NCI-H524 treated with DMSO at 0.1 percent for 48 hours (cell line): ENCODE measurements around the gene RAB43.
"Not testable (repeated sequence)": the region's sequence is repeated elsewhere in the genome, so short reads cannot be mapped to it uniquely, and the experiment has no call there.

ENCODE experiments used
- DNase-seq: peaks from one replicate; lab custom pipeline; 2025; lab: John Stamatoyannopoulos, UW

Gene RAB43

DNA sequence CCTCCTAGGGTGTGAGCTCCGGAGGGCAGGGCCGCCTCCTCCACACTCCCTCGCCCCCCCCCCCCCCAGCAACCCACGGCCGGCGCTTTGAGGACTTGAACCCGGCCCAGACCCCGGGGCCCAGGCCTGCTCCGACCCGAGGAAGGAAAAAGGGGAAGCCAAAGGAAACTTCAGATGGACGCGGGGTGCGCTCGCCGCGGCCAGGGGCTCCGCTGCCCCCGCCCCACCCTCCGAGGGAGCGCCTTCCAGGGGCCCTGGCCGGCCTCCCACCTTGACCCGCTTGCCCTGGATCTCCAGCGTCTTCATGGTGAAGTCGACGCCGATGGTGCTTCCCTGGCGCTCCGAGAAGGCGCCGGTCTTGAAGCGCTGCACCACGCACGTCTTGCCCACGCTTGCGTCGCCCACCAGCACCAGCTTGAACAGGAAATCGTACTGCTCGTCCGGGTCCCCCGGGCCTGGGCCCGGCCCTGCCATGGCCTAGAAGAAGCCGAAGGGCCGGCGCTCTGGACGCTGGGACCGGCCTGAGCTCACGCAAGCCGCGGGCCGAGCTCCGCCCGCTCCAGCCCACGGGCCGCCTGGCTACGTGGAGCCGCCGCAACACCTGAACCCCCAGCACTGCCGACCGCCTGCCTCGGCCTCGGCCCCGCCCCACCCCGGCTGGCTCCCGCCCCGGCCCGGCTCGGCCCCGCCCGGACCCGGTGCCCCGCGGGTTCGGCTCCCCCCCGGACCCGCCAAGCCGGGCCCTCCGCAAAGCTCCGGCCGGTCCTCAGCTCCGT lies 400 bp downstream of the RAB43 start:
- no peak for DNase-seq

DNA sequence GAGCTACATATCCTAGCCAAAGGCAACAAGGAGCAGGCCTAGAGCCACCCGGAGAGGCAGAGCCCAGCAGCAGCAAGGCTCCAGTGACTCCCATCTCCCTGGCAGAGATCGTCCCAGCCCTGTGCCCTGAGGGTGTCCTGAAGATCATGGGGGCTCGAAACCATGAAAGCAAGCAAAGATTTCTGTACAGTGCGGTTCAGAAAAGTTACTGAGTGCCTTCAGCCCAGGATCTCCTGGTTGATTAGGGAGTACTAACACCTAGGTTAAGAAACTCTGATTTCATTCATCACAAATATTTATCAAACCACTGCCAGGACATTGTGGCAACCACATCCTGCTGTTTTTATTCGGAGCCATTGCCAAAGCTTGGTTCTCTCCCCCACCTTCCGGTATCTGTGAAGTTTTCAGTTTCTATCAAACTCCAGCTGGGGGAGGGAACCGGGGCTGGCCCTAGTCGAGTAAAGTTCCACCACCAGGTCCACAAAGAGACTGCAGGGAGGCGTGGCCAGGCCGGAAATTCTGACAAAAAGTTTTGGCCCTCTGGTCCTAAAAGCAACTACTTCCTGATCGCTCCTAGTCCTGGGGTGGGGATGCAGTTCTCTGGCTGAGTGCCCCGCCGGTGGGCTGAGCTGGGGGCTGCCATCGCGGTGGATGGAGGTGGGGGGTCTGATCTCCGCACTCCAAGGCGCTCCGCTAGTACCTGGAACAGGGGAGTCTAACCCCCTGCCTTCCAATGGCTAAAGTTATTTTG lies 1.2 kb downstream of the RAB43 start:
- DNase-seq: no peak

DNA sequence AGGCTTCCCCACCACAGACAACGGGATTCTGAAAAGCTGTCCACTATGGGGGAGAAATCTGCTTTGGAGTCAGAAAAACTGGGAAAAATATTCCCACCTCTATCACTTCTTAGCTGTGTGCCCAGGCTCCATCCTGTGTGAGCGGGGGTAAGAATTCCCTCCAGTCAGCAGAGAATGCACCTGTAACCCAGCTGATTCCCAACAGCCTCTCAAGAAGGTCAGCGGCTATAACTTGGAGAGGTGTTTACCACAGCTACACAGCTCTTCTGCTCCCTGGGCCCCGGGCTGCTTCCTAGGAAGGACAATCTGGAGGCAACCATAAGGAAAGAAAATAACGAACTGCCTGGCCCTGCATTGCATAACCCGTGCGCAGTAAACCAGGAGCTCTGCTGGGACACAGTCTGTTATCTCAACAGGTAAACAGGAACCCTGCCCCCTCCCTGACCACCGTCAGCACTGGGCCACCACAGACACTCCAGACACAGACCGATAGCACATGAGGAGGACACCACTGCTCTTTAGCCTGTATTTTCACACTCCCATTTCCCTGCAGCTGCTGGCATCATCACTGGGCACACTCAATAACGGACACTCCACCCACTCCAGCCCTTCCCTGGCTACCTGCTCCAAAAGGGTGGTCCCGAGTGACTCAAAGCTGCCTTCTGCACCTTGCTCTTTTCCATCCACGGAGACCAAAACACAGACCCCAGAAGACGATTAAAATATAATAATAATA lies 2.1 kb downstream of the RAB43 start:
- no peak for DNase-seq

DNA sequence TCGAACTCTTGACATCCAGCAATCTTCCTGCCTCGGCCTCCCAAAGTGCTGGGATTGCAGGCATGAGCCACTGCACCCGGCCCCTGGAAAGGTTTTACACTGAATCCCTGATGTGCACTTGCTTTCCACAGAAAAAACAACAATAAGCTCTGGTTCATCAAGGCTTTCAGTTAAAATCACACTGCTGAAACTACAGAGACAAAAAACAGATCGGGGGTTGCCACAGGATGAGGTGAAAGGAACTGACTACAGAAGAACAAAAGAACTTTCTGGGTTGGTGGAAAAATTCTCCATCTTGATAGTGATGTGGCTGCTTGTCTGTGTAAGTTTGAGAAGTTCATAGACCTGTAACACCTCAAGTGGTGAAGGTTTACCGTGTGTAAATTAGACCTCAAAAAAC lies 2.9 kb downstream of the RAB43 start:
- DNase-seq: no peak

DNA sequence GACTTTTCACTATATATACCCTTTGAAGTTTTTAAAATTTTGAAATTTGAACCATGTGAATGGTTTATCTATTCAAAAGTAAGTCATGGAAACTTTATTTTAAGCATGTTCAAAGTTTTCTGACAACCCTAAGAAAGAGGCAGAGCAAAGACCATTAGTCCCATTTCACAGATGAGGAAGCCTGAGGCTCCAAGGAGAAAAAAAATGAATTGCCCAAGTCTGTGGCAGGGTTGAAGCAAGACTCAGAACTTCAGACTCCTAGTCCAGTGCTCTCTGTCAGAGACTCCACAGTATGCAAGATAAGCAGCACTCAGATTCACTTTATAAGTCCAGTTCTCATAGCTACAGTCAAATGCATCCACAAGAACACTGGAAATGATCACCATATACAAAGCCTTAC lies 4.5 kb downstream of the RAB43 start:
- no peak for DNase-seq

DNA sequence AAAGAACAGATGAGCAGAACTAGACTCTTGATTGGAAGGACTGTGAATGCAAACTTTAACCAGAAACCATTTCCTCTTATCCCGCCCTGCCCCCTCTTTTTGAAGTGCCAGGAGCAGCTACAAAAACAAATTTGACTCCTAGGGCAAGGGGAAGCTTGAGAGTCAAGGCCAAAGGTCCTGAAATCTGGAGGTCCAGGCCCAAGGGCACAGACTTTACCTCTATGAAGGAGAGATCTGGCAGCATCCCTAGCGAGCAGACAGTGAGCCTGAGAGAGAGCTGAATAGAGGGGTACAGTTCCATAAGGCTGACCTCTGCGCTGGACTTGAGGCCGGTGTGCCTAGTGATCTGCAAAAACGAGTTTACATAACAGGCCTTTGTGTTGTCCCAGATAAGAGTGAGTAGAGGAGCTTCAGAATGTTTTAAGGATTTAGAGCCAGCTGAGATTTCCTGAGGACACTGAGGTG lies 5.1 kb downstream of the RAB43 start:
- no peak for DNase-seq

DNA sequence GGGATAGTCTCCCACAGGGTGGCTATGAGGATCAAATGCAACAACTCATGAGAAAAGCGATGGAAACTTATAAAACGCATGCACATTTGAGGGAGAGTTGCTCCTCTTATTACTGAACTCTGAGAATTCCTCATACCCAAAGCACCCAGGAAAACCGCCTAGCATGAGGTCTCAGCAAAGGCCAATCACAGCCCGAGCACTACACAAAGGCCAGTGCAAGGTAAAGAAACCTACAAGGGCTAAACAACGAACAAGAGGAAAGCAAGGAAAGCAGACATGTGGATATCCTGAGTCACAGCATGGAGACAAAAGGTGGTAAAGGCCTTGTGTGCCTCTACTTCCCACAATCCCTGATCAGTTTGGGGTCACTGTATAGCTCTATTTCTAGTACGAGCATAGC lies 7.1 kb downstream of the RAB43 start:
- DNase-seq: no peak

DNA sequence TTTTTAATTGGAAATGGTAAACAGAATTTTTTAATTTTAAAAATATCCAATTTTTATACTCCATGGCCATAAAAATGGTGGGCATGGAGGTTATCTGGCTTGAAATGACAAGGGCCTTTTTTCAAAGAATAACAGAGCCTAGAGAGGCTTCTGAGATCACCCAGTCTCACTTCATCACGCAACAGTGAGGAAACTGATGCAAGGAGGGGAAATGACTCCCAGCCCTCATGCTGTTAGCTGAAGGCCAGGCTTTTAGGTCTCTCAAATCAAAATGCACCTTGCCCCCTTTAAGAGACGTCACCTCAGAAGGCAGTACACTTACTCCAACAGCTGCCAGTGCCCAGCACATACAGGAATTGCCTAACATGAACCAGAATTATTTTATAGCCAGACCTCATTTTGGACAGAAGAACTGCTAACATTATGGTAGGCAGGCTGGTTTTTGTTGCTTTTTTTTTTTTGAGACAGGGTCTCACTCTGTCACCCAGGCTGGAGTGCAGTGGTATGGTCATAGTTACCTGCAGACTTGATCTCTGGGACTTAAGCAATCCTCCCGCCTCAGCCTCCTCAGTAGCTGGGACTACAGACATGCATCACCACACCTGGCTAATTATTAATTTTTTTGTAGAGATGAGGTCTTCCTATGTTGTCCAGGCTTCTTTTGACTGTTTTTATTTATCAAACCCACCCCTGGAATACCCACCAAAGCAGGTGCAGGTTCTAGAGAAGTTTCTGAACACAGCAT lies 9.1 kb downstream of the RAB43 start:
- no peak for DNase-seq

DNA sequence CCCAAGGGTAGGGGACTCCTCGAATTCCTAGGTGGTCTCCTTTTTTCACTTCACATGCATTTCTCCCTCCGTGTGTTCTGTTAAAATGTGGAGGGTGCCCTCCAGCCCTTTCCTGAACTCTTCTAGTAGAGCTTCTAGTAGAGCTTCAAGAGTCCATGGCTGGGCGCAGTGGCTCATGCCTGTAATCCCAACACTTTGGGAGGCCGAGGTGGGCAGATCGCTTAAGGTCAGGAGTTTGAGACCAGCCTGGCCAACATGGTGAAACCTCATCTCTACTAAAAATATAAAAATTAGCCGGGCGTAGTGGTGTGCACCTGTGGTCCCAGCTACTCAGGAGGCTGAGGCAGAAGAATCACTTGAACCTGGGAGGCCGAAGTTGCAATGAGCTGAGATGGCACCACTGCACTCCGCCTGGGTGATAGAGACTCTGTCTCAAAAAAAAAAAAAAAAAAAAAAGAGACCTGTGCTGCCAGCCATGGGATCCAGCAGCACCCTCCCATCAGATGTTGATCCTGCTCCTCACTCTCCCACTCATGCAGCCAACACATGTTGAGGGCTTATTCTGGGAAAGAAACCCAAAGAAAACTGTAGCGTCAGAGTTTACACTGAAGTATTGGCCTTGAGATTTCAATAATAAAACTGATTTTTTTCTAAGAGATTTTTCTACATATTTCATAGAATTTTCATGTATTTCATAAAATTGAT lies 10.4 kb downstream of the RAB43 start:
- DNase-seq: not testable (repeated sequence)

DNA sequence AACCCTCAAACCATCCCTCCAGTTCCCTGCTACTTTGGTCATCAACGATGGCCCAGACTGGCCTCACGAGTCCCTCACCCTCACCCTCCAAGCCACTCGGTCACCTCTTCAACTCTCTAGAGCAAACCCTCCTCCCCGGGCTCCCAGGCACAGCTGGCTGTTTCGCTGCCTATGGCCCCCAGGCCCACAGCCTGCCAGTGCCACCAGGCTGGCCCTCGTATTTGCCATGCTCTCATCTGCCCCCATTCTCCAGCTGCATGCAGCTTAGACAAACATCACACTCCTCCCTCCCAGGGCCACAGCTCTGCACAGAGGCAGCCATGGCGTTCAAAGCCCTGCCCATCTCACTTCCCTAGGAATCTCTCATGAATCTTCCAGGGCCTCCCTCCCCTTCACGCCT lies 13.8 kb downstream of the RAB43 start:
- no peak for DNase-seq

DNA sequence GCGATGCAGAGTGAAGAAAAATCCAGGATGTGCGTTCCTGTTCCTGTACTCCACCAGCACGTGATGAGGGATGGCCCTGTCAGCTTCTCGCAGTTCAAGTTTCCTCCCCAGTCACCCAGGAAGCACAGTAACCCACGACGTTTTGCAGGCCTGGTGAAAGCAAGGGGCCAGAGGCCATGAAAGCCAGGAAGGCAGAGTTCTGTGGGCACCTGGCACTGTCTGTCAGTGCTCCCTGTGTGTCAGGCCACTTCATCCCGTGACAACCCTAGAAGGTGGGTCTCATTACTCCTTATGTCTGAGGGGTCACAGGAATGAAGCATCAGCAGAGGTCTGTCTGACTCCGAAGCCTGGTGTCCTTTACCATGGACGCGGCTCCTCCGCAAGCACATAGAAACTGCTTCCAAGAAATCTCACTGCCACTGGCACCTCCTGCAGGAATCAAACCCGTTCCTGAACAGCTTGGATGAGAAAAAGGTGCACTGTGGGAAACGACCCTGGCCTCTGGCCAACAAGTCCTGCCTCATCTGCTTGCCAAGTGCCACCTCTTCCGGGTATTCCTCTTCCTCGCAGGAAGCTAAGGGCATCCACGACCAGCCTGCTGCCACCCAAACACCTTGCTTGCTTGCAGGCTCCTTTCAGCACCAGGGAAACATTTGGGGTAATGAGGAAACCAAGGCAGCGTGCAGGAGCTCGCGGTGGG lies 14.6 kb downstream of the RAB43 start:
- no peak for DNase-seq

DNA sequence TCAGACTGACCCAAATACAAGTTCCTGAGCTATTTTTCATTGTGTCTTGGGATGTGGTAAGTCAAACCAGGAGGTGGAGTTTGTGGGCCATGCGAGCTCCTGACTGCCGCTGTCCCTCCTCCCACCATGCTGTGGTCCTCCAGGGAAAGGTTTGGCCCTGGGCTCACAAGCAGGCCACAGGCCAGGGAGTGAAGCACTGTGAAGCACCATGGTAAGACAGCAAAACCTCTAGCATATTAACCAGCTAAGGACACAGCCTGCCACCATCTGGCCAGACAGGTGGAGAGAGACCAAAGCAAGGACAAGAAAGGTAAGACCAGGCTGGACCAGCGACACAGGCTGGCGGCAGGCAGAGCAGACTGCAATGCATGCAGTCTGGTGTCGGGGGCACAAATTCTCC lies 15.3 kb downstream of the RAB43 start:
- DNase-seq: peak; percentile 10

DNA sequence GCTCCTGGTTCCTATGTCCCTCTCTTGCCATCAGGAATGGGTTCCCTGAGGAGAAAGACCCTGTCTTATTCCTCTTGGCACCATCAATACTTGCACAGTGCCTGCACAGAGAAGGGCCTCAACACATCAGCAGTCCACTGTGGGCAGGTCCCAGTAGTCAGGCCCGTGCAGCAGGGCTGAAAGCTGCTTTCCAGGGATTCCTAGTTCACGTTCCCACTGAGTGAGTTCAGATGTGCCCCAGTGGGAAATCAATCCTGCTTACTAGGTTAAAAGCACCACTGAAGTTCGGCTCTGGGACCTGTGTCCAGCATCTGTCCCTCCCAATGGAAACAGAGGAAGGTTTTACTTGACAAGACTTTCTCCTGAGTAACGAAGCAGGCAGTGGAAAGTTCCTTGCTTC lies 15.7 kb downstream of the RAB43 start:
- DNase-seq: no peak

DNA sequence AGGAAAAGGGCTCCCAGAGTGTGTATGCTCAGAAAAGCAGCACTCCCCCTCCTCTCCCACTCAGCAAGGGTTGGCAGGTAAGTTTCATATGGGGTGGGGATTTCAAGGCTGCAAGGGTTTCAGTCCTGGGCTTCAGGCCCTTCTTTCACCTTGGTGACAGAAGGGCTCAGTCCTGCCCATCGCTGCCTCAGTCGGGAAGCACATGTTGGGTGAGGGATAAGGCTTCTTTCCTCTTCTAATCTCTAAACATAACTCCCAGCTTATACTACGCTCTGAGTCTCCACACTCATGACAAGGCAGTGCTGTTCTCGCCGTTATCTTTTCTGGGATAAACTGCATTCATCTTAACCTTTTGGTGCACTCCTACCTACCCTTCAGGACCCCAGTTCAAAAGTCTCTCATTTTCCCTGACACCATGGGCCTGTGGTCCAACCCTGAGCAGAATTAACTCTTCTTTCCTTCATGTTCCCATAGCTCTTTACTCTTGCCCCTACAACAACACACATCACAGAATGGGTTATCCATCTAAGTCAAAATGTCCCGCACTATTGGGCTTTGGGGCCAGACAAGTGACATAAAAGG lies 17.0 kb downstream of the RAB43 start:
- no peak for DNase-seq

DNA sequence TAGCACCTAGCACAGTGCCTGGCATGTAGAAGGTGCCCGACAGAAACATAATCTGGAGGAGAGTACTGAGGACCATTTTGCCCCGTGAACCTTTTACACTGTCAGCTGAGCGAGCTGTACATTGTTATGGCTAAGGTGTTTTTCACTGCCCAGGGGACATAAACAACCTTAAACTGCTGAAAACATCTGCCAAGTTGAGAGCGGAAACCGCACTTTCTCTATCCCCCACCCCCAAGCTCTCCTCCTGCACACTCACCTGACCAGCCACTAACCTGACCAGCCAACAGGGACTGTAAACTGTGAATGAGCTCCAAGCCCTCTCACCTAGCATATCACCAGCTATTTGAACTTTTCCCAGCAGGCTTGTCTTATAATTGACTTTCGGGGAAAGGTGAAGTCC lies 17.6 kb downstream of the RAB43 start:
- DNase-seq: no peak

DNA sequence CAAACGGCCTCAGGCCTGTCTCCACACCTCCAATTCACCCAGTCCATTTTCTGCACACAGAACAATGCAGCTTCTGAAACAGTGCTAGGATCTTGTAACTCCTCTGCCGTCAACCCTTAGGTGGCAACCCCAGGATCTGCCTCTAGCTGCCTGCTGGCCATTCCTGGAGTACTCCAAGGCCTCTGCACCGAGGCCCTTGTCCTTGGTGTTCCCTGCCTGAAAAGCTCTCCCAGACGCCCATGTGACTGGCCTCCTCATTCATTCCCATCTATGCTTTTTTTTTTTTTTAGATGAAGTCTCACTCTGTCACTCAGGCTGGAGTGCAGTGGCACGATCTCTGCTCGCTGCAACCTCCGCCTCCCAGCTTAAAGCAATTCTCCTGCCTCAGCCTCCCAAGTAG lies 18.3 kb downstream of the RAB43 start:
- no peak for DNase-seq

DNA sequence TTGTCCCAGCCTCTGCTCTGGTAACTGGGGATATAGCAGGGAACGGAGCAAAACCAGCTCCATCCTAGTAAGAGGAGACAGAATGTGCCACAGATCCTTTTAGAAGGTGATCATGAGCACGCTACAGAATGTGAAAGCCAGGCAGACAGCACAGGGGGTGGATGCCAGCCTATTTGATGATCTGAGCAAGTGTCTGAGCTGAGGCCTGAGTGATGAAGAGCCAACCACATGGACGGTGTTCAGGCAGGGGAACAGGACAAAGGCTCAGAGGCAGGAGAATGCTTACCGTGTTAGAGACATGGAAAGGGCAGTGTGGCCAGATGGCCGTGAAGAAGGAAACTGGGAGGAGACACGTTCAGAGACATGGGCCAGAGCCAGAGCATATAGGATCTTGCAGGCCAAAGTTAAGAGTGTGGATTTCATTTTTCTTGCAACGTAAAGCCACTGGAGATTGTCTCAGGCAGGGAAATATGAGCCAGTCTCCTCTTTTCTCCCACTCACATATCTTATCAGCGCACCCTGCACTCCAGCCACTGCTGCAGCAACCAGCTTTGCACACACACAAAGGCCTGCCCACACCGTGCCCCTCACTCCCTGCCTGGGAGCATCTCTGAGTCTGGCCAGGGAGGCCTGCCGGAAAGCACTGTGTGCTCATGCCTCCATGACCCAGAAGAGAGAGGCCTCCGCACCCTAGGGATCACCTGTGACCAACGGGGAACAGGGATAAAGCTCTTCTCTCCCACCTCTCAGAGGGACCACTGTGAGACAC lies 20.1 kb downstream of the RAB43 start:
- DNase-seq: no peak

DNA sequence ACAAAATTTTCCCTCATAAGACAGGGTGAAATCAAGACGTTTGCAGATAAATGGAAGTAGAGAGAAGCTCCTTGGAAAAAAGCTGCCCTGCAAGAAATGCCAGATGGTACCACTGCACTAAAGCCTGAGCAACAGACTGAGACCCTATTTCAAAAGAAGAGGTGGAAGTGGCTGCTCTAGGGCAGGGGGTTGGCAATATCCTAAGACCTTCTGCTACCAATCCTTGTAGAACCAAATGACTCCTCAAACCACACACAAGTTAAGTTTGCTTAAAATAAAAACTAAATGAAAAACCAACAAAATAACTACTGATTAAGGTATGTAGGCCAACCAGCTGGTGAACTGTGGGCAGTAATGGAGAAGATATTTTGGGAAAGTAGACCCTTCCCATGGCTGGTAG lies 21.3 kb downstream of the RAB43 start:
- no peak for DNase-seq

DNA sequence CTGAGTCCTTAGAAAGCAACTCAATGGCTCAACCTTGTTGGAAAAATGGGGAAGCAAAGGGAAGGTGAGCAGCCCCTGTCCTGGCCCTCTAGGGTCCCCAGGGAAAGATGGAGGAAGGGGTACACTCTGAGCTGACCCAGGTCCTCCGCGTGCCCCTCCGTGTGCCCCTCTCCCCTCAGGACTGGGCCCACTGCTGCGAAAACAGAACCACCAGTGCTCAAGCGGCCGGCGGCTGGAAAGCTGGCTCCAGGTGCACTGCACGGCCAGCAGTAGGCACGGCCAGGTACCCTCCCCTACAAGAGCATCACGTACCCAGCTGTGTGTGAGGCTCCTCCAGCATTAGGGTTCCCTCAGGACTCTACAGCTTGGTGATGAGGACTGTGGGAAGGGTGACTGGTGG lies 26.3 kb downstream of the RAB43 start:
- no peak for DNase-seq

DNA sequence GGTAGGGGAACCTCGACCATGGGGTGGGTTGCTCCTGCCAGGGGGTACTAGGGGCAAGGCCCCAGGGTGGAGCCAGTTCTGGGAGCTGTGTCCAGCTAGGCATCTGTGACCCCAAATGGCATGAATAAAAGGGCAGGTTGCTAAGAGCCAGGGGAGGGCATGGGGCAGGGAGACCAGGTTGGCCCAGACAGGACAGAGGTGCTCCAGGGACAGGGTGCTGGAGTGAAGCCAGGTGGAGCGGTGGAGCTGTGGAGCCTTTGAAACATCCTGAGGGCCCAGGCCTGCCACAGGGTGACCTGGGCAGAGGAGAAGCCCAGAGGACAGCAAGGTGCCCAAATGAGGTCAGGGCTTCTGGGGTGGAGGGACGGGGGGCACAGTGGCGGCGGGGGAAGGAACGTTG lies 33.3 kb downstream of the RAB43 start:
- DNase-seq: not testable (repeated sequence)
